Panc1 (cell line): ENCODE measurements around the gene ITGB5. TPM values are rescaled to one million over a fixed set of nuclear protein-coding genes. Genes with fewer than 3 reads are reported as not detected.

ENCODE experiments used
- ATAC-seq: fragments of 200-7000 bp; cut with Tn5 transposase; 2 replicates; pipeline ENCODE4 v1.9.1; 2020; ENCODE audit warnings: mild to moderate bottlenecking, moderate library complexity
- BruUV-seq: library from RNA; stranded (reverse); fragments of 400-500 nt; replicated peaks from 2 replicates; lab custom pipeline; 2021; lab: Mats Ljungman, UMichigan
- CTCF ChIA-PET: fragments of 300-600 bp; sonication (Branson Sonifier 250); formaldehyde crosslinking; loops from one replicate; lab custom pipeline; 2022; ENCODE audit warnings: antibody characterized with exemption; lab: Charles Lee
- POLR2A ChIA-PET: fragments of 300-600 bp; sonication (Branson Sonifier 250); formaldehyde crosslinking; loops from one replicate; lab custom pipeline; 2022; ENCODE audit warnings: antibody characterized with exemption; lab: Charles Lee
- DNase-seq: peaks from one replicate; pipeline ENCODE4 v3.0.0-alpha.2; 2010; ENCODE audit warnings: low read depth, low spot score
- H3K27ac ChIP-seq: 2 replicates; pipeline ENCODE4 v1.5.1; 2011; ENCODE audit warnings: mild to moderate bottlenecking, low read length, inconsistent platforms
- H3K27me3 ChIP-seq: fragments of 200-500 bp; sonication (Bioruptor generic); 2 replicates; pipeline ENCODE4 v1.6.0; 2014; ENCODE audit warnings: low read length, inconsistent platforms; ENCODE audit not compliant: control insufficient read depth, insufficient read depth
- H3K36me3 ChIP-seq: fragments of 200-500 bp; sonication (Bioruptor generic); 2 replicates; pipeline ENCODE4 v1.5.1; 2014; ENCODE audit warnings: inconsistent platforms, mild to moderate bottlenecking, low read length, moderate library complexity; ENCODE audit not compliant: control insufficient read depth, insufficient read depth
- H3K4me1 ChIP-seq: 2 replicates; pipeline ENCODE4 v1.5.1; 2011; ENCODE audit warnings: inconsistent platforms, mild to moderate bottlenecking, low read length, moderate library complexity; ENCODE audit not compliant: control insufficient read depth, insufficient read depth
- H3K4me3 ChIP-seq, 2 experiments: 2 replicates each; pipeline ENCODE4 v1.5.1; 2011 to 2012; ENCODE audit warnings: low read depth in 2 of 2, low read length in 2 of 2, mild to moderate bottlenecking in 2 of 2, inconsistent platforms in 1 of 2, moderate library complexity in 1 of 2
- H3K9me3 ChIP-seq: fragments of 200-500 bp; sonication (Bioruptor generic); 2 replicates; pipeline ENCODE4 v1.5.1; 2014; ENCODE audit warnings: low read depth, mild to moderate bottlenecking, inconsistent platforms, low read length, moderate library complexity; ENCODE audit not compliant: control insufficient read depth, insufficient read depth
- CTCF ChIP-seq: fragments of 450-650 bp; IDR thresholded peaks from 2 replicates; pipeline ENCODE4 v1.5.1; 2017; ENCODE audit warnings: mild to moderate bottlenecking
- POLR2AphosphoS5 ChIP-seq: IDR thresholded peaks from 2 replicates; pipeline ENCODE4 v1.6.1; 2012; ENCODE audit warnings: mild to moderate bottlenecking, low read depth, low read length, moderate library complexity
- REST ChIP-seq, 2 experiments: IDR thresholded peaks; 2 replicates each; pipeline ENCODE4 v1.6.1; 2011 to 2012; ENCODE audit warnings: low read depth in 2 of 2, control low read depth in 1 of 2, low read length in 1 of 2, mild to moderate bottlenecking in 1 of 2, moderate library complexity in 1 of 2; ENCODE audit not compliant: insufficient read depth in 1 of 2
- SIN3A ChIP-seq: IDR thresholded peaks from 2 replicates; pipeline ENCODE4 v1.6.1; 2012; ENCODE audit warnings: low read depth, mild to moderate bottlenecking, low read length, moderate library complexity, borderline replicate concordance; ENCODE audit not compliant: insufficient read depth
- TCF7L2 ChIP-seq: IDR thresholded peaks from 2 replicates; pipeline ENCODE4 v1.6.1; 2011; ENCODE audit warnings: mild to moderate bottlenecking, low read depth, low read length, inconsistent platforms
- in situ Hi-C: cut with HindIII; loops from 2 replicates; pipeline ENCODE4 v1.10.0; 2016; ENCODE audit warnings: low sequenced_read_pairs, low pct_unique_long_range_greater_than_20kb
- intact Hi-C: fragments of 100-400 bp; cut with micrococcal nuclease; formaldehyde crosslinking; loops from one replicate; pipeline ENCODE4 v1.10.0; 2022; ENCODE audit not compliant: unreplicated experiment
- total RNA-seq: library from RNA; stranded (reverse); gene quantifications from one replicate; pipeline ENCODE4 v1.2.1, GENCODE V29; 2021; ENCODE audit not compliant: unreplicated experiment

ITGB5 gene
- total RNA-seq, 1 experiment from 2014 or later, result 446 TPM

- intact Hi-C loops, result no loop called here
- DNase-seq (no peak), ATAC-seq (no peak)
- H3K27me3 ChIP-seq, result no peaks in the 10 kb centered on the region
- peaks cover 7% of the 10 kb centered on the region for H3K4me1 ChIP-seq
- ChIA-PET POLR2A (no interaction called here), CTCF (no interaction called here)
- no peaks in the 10 kb centered on the region; the same call in 1 of the 2 replicates for H3K36me3 ChIP-seq
- in situ Hi-C loops, result no loop called here
- no peak overlapping the region for H3K4me3 ChIP-seq
- no peak overlapping the region for H3K27ac ChIP-seq
- no TSS peak for BruUV-seq
- TF ChIP-seq REST (IDR thresholded peaks at IDR 0.05; ENCODE audit: insufficient read depth in 1 of 2, low read depth in 2 of 2, low read length in 1 of 2), result no peak
- no peak for TF ChIP-seq POLR2AphosphoS5
- TF ChIP-seq CTCF, result no peak
- no peak for TF ChIP-seq TCF7L2
- TF ChIP-seq SIN3A, result no peak
- H3K9me3 ChIP-seq, result no peaks in the 10 kb centered on the region
These were observed 122.4 kb downstream of the ITGB5 start for GRCh38 chr3:124764746-124765145.

GRCh38 chr3:124763644-124764358, 123.4 kb downstream of the ITGB5 start:
- TF ChIP-seq SIN3A (no peak), CTCF (no peak), POLR2AphosphoS5 (no peak), TCF7L2 (no peak), REST (IDR thresholded peaks at IDR 0.05; ENCODE audit: insufficient read depth in 1 of 2, low read depth in 2 of 2, low read length in 1 of 2) (no peak)
- in situ Hi-C loops, result no loop called here
- CTCF ChIA-PET, result no interaction called here
- DNase-seq, result no peak
- no peak overlapping the region for H3K27ac ChIP-seq
- no peaks in the 10 kb centered on the region for H3K27me3 ChIP-seq
- no peak for ATAC-seq
- H3K4me1 ChIP-seq, result peaks cover 7% of the 10 kb centered on the region
- intact Hi-C loops, result no loop called here
- BruUV-seq, result no TSS peak
- H3K4me3 ChIP-seq, result no peak overlapping the region
- no peaks in the 10 kb centered on the region; the same call in 1 of the 2 replicates for H3K36me3 ChIP-seq
- no peaks in the 10 kb centered on the region for H3K9me3 ChIP-seq
- POLR2A ChIA-PET, result no interaction called here
